K562 (cell line): ENCODE results near the gene POU2F1. TPM values are rescaled to one million over a fixed set of nuclear protein-coding genes. Genes with fewer than 3 reads are reported as not detected.
"Not testable (repeated sequence)": the region's sequence is repeated elsewhere in the genome, so short reads cannot be mapped to it uniquely, and the experiment has no call there.

Experiments
- ATAC-seq: fragments of 200-7000 bp; cut with Tn5 transposase; 3 replicates; pipeline ENCODE4 v1.9.1; 2020; ENCODE audit warnings: moderate library complexity
- BruUV-seq: library from RNA; stranded (reverse); fragments of 400-500 nt; replicated peaks from 2 replicates; lab custom pipeline; 2021; lab: Mats Ljungman, UMichigan
- CTCF ChIA-PET: fragments of 300-600 bp; formaldehyde crosslinking; extraction: SDS; loops from one replicate; lab custom pipeline; 2021; ENCODE audit warnings: low intra/inter-chr PET ratio; lab: Yijun Ruan, JAX
- POLR2A ChIA-PET: fragments of 300-600, 350-650 bp; sonication (Branson Sonifier 250); formaldehyde crosslinking; extraction: SDS; loops from one replicate; lab custom pipeline; 2021; ENCODE audit warnings: antibody characterized with exemption, inconsistent platforms; lab: Yijun Ruan, JAX
- DNase-seq, 4 experiments: peaks; one replicate each; pipeline versions ENCODE4 v3.0.0 to v3.0.0-alpha.2; 2011 to 2018; ENCODE audit warnings: low spot score in 3 of 4, mixed read lengths in 3 of 4; ENCODE audit errors: extremely low read depth in 1 of 4
- FAIRE-seq: peaks from 2 replicates; lab custom pipeline; 2011; peaks lifted over from hg19 to GRCh38; lab: Jason Lieb, UNC
- H2AFZ ChIP-seq: 2 replicates; pipeline ENCODE4 v1.6.0; 2011; ENCODE audit warnings: low read depth, low read length, control low read depth, inconsistent platforms
- H3K27ac ChIP-seq: fragments of 200-600 bp; 3 replicates; pipeline ENCODE4 v1.8.0; 2011; ENCODE audit warnings: low read depth, mild to moderate bottlenecking, control low read depth, inconsistent platforms, low read length, moderate library complexity, mixed read lengths; ENCODE audit errors: extremely low read depth
- H3K27me3 ChIP-seq, 2 experiments: fragments of 300-600 bp in 1 of 2; 2 replicates in 1 of 2; 3 replicates in 1 of 2; pipeline versions ENCODE4 v1.6.0 to v1.8.0; 2011; ENCODE audit warnings: inconsistent platforms in 2 of 2, low read length in 2 of 2, mild to moderate bottlenecking in 1 of 2, mixed read lengths in 1 of 2, moderate library complexity in 1 of 2; ENCODE audit not compliant: control insufficient read depth in 2 of 2, insufficient read depth in 2 of 2
- H3K36me3 ChIP-seq: fragments of 300-600 bp; 3 replicates; pipeline ENCODE4 v1.8.0; 2011; ENCODE audit warnings: mild to moderate bottlenecking, low read length, inconsistent platforms; ENCODE audit not compliant: control insufficient read depth, insufficient read depth
- H3K4me1 ChIP-seq, 2 experiments: fragments of 200-600 bp in 1 of 2; replicated peaks in 1 of 2; 2 replicates in 1 of 2; 3 replicates in 1 of 2; pipeline versions ENCODE4 v1.5.1 to v1.8.0; 2011; ENCODE audit warnings: inconsistent platforms in 2 of 2, low read length in 2 of 2, mild to moderate bottlenecking in 1 of 2, mixed read lengths in 1 of 2, moderate library complexity in 1 of 2; ENCODE audit not compliant: control insufficient read depth in 2 of 2, insufficient read depth in 2 of 2
- H3K4me2 ChIP-seq: 2 replicates; pipeline ENCODE4 v1.6.1; 2011; ENCODE audit warnings: low read length, control low read depth, inconsistent platforms, mixed read lengths; ENCODE audit not compliant: insufficient read depth
- H3K4me3 ChIP-seq: fragments of 200-600 bp; sonication (generic), shearing (Covaris generic); 2 replicates; pipeline ENCODE4 v1.5.1; 2016; ENCODE audit warnings: control low read depth, inconsistent platforms
- H3K79me2 ChIP-seq: fragments of 200-600 bp; 3 replicates; pipeline ENCODE4 v1.8.0; 2011; ENCODE audit warnings: low read length, inconsistent platforms; ENCODE audit not compliant: control insufficient read depth, insufficient read depth
- H3K9ac ChIP-seq, 2 experiments: 2 replicates each; pipeline versions ENCODE4 v1.6.0 to v1.6.1; 2011; ENCODE audit warnings: low read depth in 2 of 2, low read length in 2 of 2, control low read depth in 1 of 2, inconsistent platforms in 1 of 2, mild to moderate bottlenecking in 1 of 2, mixed read lengths in 1 of 2; ENCODE audit not compliant: insufficient read depth in 1 of 2
- H3K9me1 ChIP-seq: one replicate; pipeline ENCODE4 v1.6.0; 2011; ENCODE audit warnings: inconsistent platforms, mild to moderate bottlenecking, low read length, moderate library complexity; ENCODE audit not compliant: control insufficient read depth, insufficient read depth
- H3K9me3 ChIP-seq: replicated peaks from 2 replicates; pipeline ENCODE4 v1.5.1; 2011; ENCODE audit warnings: low read depth, low read length, inconsistent platforms; ENCODE audit not compliant: control insufficient read depth, insufficient read depth
- H4K20me1 ChIP-seq: replicated peaks from 2 replicates; pipeline ENCODE4 v1.6.1; 2011; ENCODE audit warnings: low read length, inconsistent platforms, mixed read lengths; ENCODE audit not compliant: control insufficient read depth, insufficient read depth
- ARID1B ChIP-seq: fragments of 450-650 bp; IDR thresholded peaks from 2 replicates; pipeline ENCODE4 v1.6.1; 2016; ENCODE audit warnings: antibody characterized with exemption, mild to moderate bottlenecking, inconsistent platforms
- BCOR ChIP-seq: fragments of 450-650 bp; IDR thresholded peaks from 2 replicates; pipeline ENCODE4 v1.6.1; 2016
- CC2D1A ChIP-seq: fragments of 450-650 bp; IDR thresholded peaks from 2 replicates; pipeline ENCODE4 v1.6.1; 2017; ENCODE audit warnings: mild to moderate bottlenecking
- CHAMP1 ChIP-seq: fragments of 450-650 bp; IDR thresholded peaks from 2 replicates; pipeline ENCODE4 v1.6.1; 2016; ENCODE audit warnings: mild to moderate bottlenecking
- CREB3L1 ChIP-seq: fragments of 450-650 bp; IDR thresholded peaks from 2 replicates; pipeline ENCODE4 v1.6.1; 2014; ENCODE audit warnings: low read depth, mild to moderate bottlenecking, moderate library complexity, borderline replicate concordance
- DPF2 ChIP-seq: fragments of 450-650 bp; IDR thresholded peaks from 2 replicates; pipeline ENCODE4 v1.6.1; 2016
- KDM1A ChIP-seq, 2 experiments: fragments of 450-650 bp; IDR thresholded peaks; 2 replicates each; pipeline ENCODE4 v1.6.1; 2016; ENCODE audit warnings: mild to moderate bottlenecking in 2 of 2
- MECOM ChIP-seq: fragments of 250-450 bp; sonication (Bioruptor Pico); IDR thresholded peaks from 2 replicates; pipeline ENCODE4 v1.8.0; 2022; ENCODE audit warnings: inconsistent platforms
- NFRKB ChIP-seq: fragments of 450-650 bp; IDR thresholded peaks from 2 replicates; pipeline ENCODE4 v1.6.1; 2016; ENCODE audit warnings: low read depth
- NKRF ChIP-seq: fragments of 450-650 bp; IDR thresholded peaks from 2 replicates; pipeline ENCODE4 v1.6.1; 2016; ENCODE audit warnings: borderline replicate concordance
- NRF1 ChIP-seq, 2 experiments: fragments of 450-650 bp; IDR thresholded peaks in 1 of 2; conservative IDR thresholded peaks in 1 of 2; 2 replicates each; pipeline ENCODE4 v1.6.1; 2014; ENCODE audit warnings: mild to moderate bottlenecking in 2 of 2
- PKNOX1 ChIP-seq: fragments of 450-650 bp; IDR thresholded peaks from 2 replicates; pipeline ENCODE4 v1.6.1; 2016
- POLR2A ChIP-seq: fragments of 450-650 bp; conservative IDR thresholded peaks from 2 replicates; pipeline ENCODE4 v1.6.1; 2016
- SMARCA5 ChIP-seq: fragments of 450-650 bp; IDR thresholded peaks from 2 replicates; pipeline ENCODE4 v1.6.1; 2016
- SMARCE1 ChIP-seq: fragments of 450-650 bp; IDR thresholded peaks from 2 replicates; pipeline ENCODE4 v1.7.1; 2016; ENCODE audit warnings: mild to moderate bottlenecking
- TOE1 ChIP-seq, 2 experiments: fragments of 450-650 bp in 1 of 2; sonication (generic) in 1 of 2; formaldehyde crosslinking in 1 of 2; IDR thresholded peaks; 2 replicates each; pipeline versions ENCODE4 v1.7.1 to v1.8.0; 2016 to 2022; ENCODE audit warnings: borderline replicate concordance in 2 of 2, mild to moderate bottlenecking in 2 of 2, antibody characterized with exemption in 1 of 2, inconsistent platforms in 1 of 2, low read depth in 1 of 2, missing genetic modification reagents in 1 of 2, moderate library complexity in 1 of 2
- WGBS: fragments of 100-300 bp; shearing (Covaris generic); methylation state at CpG from one replicate; pipeline ENCODE4 v1.1.6; 2016; ENCODE audit warnings: low coverage, mixed read lengths; ENCODE audit not compliant: insufficient coverage; ENCODE audit errors: missing lambda C conversion rate; 5-methylcytosine and 5-hydroxymethylcytosine counted together
- in situ Hi-C: fragments of 300-500 bp; cut with MboI; formaldehyde crosslinking; loops from 4 replicates; pipeline ENCODE4 v1.15.0; 2018; ENCODE audit warnings: inconsistent platforms, mixed read lengths
- intact Hi-C: fragments of 100-400 bp; cut with micrococcal nuclease; formaldehyde crosslinking; loops from 2 replicates; pipeline ENCODE4 v1.14.2; 2022
- polyA plus RNA-seq, 8 experiments: library from polyadenylated mRNA; depleted of rRNA in 4 of 8; stranded (reverse) in 5 of 8; unstranded in 3 of 8; fragments of >200 nt; fragmentation: Nextera tagmentation in 2 of 8; fragmentation: Illumina TruSeq in 1 of 8; extraction: Ambion mirVana in 2 of 8; extraction: Trizol in 1 of 8; gene quantifications; 2 replicates each; pipeline versions ENCODE4 v1.2.1 to v1.2.3, GENCODE V29; 2011 to 2014; ENCODE audit warnings: inconsistent platforms in 1 of 8, missing spikeins in 1 of 8
- total RNA-seq, 7 experiments: library from RNA; depleted of rRNA in 6 of 7; stranded (reverse); fragments of >200 nt in 6 of 7; fragmentation: Illumina TruSeq in 2 of 7; extraction: Trizol in 2 of 7; gene quantifications; 2 replicates each; pipeline versions ENCODE4 v1.2.1 to v1.2.3, GENCODE V29; 2011 to 2021; ENCODE audit warnings: low replicate concordance in 1 of 7

POU2F1 gene
- total and polyA plus RNA-seq, 9 of the 15 experiments (the other 6 are each of a cell fraction or from before 2014, with no cell fraction given) = 2.6 to 22.3 (median 8.8) TPM

- H3K9me3 ChIP-seq; CTCF ChIA-PET; ATAC-seq; H3K36me3 ChIP-seq; H3K27me3 ChIP-seq; H4K20me1 ChIP-seq; BruUV-seq; in situ Hi-C loops; FAIRE-seq; H3K9me1 ChIP-seq; TF ChIP-seq TOE1 (CRISPR knock-in tag; IDR thresholded peaks at IDR 0.05; ENCODE audit: borderline replicate concordance, low read depth): not testable (repeated sequence)
- intact Hi-C loops = loop anchor here (5.0 kb wide), 4 partner anchors 43 to 408 kb away; partner anchors contain the start of gene RCSD1
- Histone ChIP-seq H2AFZ (peak overlapping the region; percentile 50), H3K9ac (peak overlapping the region; percentile 62 to 81), H3K4me1 (peaks cover 20 to 47% of the 10 kb centered on the region in 2 experiments; a peak in 4 of 5 replicates), H3K27ac (peak overlapping the region; percentile 92), H3K79me2 (peaks cover 89% of the 10 kb centered on the region), H3K4me3 (peak overlapping the region; percentile 8; the same call in 1 of the 2 replicates), H3K4me2 (peak overlapping the region; percentile 58)
- peak in 1 of 4 experiments; percentile 47 for DNase-seq
- POLR2A ChIA-PET = interaction anchor here (0.6 to 0.9 kb wide), 5 partner anchors 12 to 954 kb away, joined by 3 to 4 read pairs (median 3); partner anchors contain the start of gene TIPRL
- 1% methylated on average over 15 of the region's 15 CpGs for whole genome bisulfite sequencing
- peak; percentile 26; the same call in 1 of the 2 replicates for TF ChIP-seq PKNOX1
- peak; percentile 19 to 40; a peak in 2 of 4 replicates for TF ChIP-seq KDM1A (IDR thresholded peaks at IDR 0.05)
- 0 out of 2 replicates have a peak, but pooled peaks have one; percentile 51 for TF ChIP-seq SMARCA5
- TF ChIP-seq CHAMP1 = 0 out of 2 replicates have a peak, but pooled peaks have one; percentile 17
- TF ChIP-seq NRF1 (conservative IDR thresholded peaks at IDR 0.05 in 1 of 2, IDR thresholded peaks at IDR 0.05 in 1 of 2) = peak; percentile 80 to 83
- 0 out of 2 replicates have a peak, but pooled peaks have one; percentile 18 for TF ChIP-seq MECOM (CRISPR knock-in tag)
- 0 out of 2 replicates have a peak, but pooled peaks have one; percentile 30 for TF ChIP-seq CREB3L1
- TF ChIP-seq CC2D1A = peak; percentile 51; the same call in 1 of the 2 replicates
- TF ChIP-seq POLR2A = peak; percentile 42; the same call in 1 of the 2 replicates
- TF ChIP-seq BCOR = peak; percentile 64; the same call in 1 of the 2 replicates
- TF ChIP-seq SMARCE1 = peak; percentile 53
- peak; percentile 43 for TF ChIP-seq DPF2
- TF ChIP-seq TOE1 (IDR thresholded peaks at IDR 0.05; ENCODE audit: borderline replicate concordance) = peak; percentile 60; the same call in 1 of the 2 replicates
- peak; percentile 17; the same call in 1 of the 2 replicates for TF ChIP-seq ARID1B
- 0 out of 2 replicates have a peak, but pooled peaks have one; percentile 5 for TF ChIP-seq NFRKB
- TF ChIP-seq NKRF = peak; percentile 40
Measured at GRCh38 chr1:167224734-167225235, 4.1 kb downstream of the POU2F1 start.
